Astrocyte of the cerebellum (primary cell): ENCODE results near the gene DUS1L.

ENCODE experiments used
- DNase-seq: peaks from one replicate; pipeline ENCODE4 v3.0.0-alpha.2; 2011; ENCODE audit warnings: low read depth
- H3K4me3 ChIP-seq: 2 replicates; pipeline ENCODE4 v1.5.1; 2011; ENCODE audit warnings: mild to moderate bottlenecking, low read depth, low read length, moderate library complexity
- CTCF ChIP-seq: IDR thresholded peaks from 2 replicates; pipeline ENCODE4 v1.5.1; 2012; ENCODE audit warnings: low read length, low read depth, moderate library complexity, mild to moderate bottlenecking; ENCODE audit errors: missing control alignments
- in situ Hi-C: cut with HindIII; loops from 2 replicates; pipeline ENCODE4 v1.10.0; 2017; ENCODE audit warnings: low sequenced_read_pairs

DUS1L gene

GRCh38 chr17:82112181-82112913, 46.7 kb upstream of the DUS1L start:
- DNase-seq, result no peak
- no peak overlapping the region for H3K4me3 ChIP-seq
- TF ChIP-seq CTCF, result no peak
- in situ Hi-C loops, result no loop called here

GRCh38 chr17:82110298-82110697, 44.7 kb upstream of the DUS1L start:
- in situ Hi-C loops, result no loop called here
- DNase-seq, result no peak
- no peak overlapping the region for H3K4me3 ChIP-seq
- TF ChIP-seq CTCF, result no peak

GRCh38 chr17:82108961-82109475, 43.4 kb upstream of the DUS1L start:
- no peak for DNase-seq
- H3K4me3 ChIP-seq, result no peak overlapping the region
- in situ Hi-C loops, result no loop called here
- no peak for TF ChIP-seq CTCF

DNA sequence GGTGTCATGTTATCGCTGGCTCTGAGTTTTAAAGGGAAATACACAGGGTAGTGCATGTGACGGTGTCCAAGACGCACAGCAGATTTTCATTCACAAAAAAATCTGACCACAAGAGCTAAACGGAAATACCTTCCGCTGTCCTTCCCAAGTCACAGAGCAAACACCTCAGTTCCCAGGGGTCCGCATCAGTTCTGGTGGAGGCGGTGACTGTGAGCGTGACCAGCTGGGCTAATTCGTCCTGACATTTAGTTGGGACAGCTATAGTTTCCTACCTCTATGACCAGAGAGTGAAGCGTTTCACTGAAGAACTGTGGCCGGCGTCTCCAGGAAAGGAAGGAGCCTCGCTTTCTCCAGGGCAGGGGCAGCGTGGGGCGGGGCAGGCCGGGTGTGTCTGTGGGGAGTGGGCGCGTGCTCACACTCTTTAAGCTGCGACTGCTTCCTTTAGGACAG, 42.9 kb upstream of the DUS1L start:
- TF ChIP-seq CTCF, result no peak

GRCh38 chr17:82108038-82108437, 42.4 kb upstream of the DUS1L start:
- in situ Hi-C loops, result no loop called here
- H3K4me3 ChIP-seq, result no peak overlapping the region
- DNase-seq, result no peak
- no peak for TF ChIP-seq CTCF

More for the DNA sequence above, 42.9 kb upstream of the DUS1L start:
- no peak overlapping the region for H3K4me3 ChIP-seq
- DNase-seq, result no peak
- in situ Hi-C loops, result no loop called here

DNA sequence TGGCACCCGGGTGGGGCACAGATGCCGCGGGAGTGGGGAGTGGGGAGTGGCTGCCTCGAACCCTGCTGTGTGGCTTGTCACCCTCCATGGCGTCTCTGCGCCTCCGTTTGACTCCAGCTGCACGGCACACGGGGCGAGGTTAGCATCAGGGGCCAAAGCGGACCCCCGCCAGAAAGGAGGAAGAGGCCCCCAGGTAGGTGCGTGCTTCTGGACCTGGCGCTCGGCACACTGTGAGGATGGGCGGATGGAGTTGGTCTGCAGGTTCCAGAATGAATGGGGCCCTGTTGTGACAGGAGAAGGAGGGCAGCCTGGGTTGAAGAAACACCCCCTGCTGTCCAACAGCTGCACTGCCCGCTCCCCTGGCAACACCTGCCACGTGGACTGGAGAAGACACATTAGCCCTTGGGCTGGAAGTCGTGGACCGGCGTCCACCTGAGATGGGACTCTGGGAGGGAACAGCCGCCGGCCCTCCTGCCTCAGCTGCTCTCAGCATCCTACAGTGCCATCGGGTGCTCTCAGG, 41.8 kb upstream of the DUS1L start:
- in situ Hi-C loops, result no loop called here
- DNase-seq, result no peak
- TF ChIP-seq CTCF, result peak; percentile 25
- H3K4me3 ChIP-seq, result no peak overlapping the region
